Transverse colon (tissue), 4 donors: ENCODE results near the gene RAB8B. TPM values are rescaled to one million over a fixed set of nuclear protein-coding genes. Genes with fewer than 3 reads are reported as not detected.
A peak's percentile ranks its signal among the peaks of the same experiment; 100 is the strongest.

ENCODE experiments used
- DNase-seq: peaks from one replicate; pipeline ENCODE4 v3.0.0-alpha.2; 2019
- H3K27ac ChIP-seq, 4 donors: fragments of 200-600 bp; sonication (generic); 2 replicates each; pipeline ENCODE4 v1.5.1; 2016 to 2018; ENCODE audit warnings: inconsistent platforms in 4 of 4
- H3K27me3 ChIP-seq: fragments of 200-600 bp; sonication (generic); 2 replicates; pipeline ENCODE4 v1.5.1; 2017; ENCODE audit warnings: inconsistent platforms
- H3K36me3 ChIP-seq, 4 donors: fragments of 200-600 bp; sonication (generic); 2 replicates each; pipeline ENCODE4 v1.5.1; 2017 to 2019; ENCODE audit warnings: inconsistent platforms in 4 of 4
- H3K4me1 ChIP-seq, 4 donors: fragments of 200-600 bp; sonication (generic); 2 replicates each; pipeline ENCODE4 v1.5.1; 2017 to 2020; ENCODE audit warnings: inconsistent platforms in 4 of 4
- H3K4me3 ChIP-seq, 4 donors: fragments of 200-600 bp; sonication (generic); 1 replicate in 1 of 4; 2 replicates in 3 of 4; pipeline versions ENCODE4 v1.5.1 to v1.6.1; 2017 to 2019; ENCODE audit warnings: inconsistent platforms in 4 of 4
- H3K9me3 ChIP-seq, 2 donors: fragments of 200-600 bp; sonication (generic); 2 replicates each; pipeline ENCODE4 v1.5.1; 2017 to 2019; ENCODE audit warnings: inconsistent platforms in 2 of 2
- EP300 ChIP-seq: sonication (generic); formaldehyde crosslinking; IDR thresholded peaks from one replicate; pipeline ENCODE4 v1.6.1; 2017; ENCODE audit warnings: antibody characterized with exemption, low read depth
- POLR2A ChIP-seq: fragments of 450-650 bp; IDR thresholded peaks from one replicate; pipeline ENCODE4 v1.6.1; 2016; ENCODE audit warnings: antibody characterized with exemption, mild to moderate bottlenecking, moderate library complexity
- POLR2AphosphoS5 ChIP-seq, 3 donors: sonication (generic); formaldehyde crosslinking; IDR thresholded peaks; one replicate each; pipeline ENCODE4 v1.6.1; 2016; ENCODE audit warnings: antibody characterized with exemption in 3 of 3
- WGBS, 2 donors: methylation state at CpG; one replicate each; pipeline ENCODE4 v1.1.5; 2018; ENCODE audit warnings: low coverage in 1 of 2; 5-methylcytosine and 5-hydroxymethylcytosine counted together
- in situ Hi-C, 4 donors: fragments of 200-750 bp; cut with MboI; loops; one replicate each; pipeline versions ENCODE4 v1.15.0 to v1.15.1; 2017; ENCODE audit warnings: low sequenced_read_pairs in 3 of 4, low pct_ligation_motif_present in 1 of 4, low pct_unique_long_range_greater_than_20kb in 1 of 4
- intact Hi-C: fragments of 100-400 bp; cut with DNase I; formaldehyde crosslinking; loops from one replicate; pipeline ENCODE4 v1.15.1; 2023; ENCODE audit warnings: low total_unique reads
- total RNA-seq, 4 donors: library from RNA; depleted of rRNA; stranded (reverse); fragments of >200 nt; gene quantifications; one replicate each; pipeline ENCODE4 v1.1.0, GENCODE V29; 2016
- TF ChIP-seq, protein P1 (sequence below), 5 experiments: fragments of 200-600 bp in 3 of 5; fragments of 450-650 bp in 2 of 5; sonication (generic) in 3 of 5; IDR thresholded peaks; 1 replicate in 2 of 5; 2 replicates in 3 of 5; pipeline ENCODE4 v1.5.1; 2016 to 2017; ENCODE audit warnings: antibody characterized with exemption in 5 of 5, inconsistent platforms in 3 of 5, mild to moderate bottlenecking in 2 of 5, moderate library complexity in 1 of 5

The RAB8B gene
- 10 to 100 TPM in 2 of 4 donors, 1 to 10 TPM in 2; 3.2 to 25.4 (median 9.5) TPM for total RNA-seq

- TF ChIP-seq POLR2A: peak; percentile 78
- TF ChIP-seq, protein P1, sequence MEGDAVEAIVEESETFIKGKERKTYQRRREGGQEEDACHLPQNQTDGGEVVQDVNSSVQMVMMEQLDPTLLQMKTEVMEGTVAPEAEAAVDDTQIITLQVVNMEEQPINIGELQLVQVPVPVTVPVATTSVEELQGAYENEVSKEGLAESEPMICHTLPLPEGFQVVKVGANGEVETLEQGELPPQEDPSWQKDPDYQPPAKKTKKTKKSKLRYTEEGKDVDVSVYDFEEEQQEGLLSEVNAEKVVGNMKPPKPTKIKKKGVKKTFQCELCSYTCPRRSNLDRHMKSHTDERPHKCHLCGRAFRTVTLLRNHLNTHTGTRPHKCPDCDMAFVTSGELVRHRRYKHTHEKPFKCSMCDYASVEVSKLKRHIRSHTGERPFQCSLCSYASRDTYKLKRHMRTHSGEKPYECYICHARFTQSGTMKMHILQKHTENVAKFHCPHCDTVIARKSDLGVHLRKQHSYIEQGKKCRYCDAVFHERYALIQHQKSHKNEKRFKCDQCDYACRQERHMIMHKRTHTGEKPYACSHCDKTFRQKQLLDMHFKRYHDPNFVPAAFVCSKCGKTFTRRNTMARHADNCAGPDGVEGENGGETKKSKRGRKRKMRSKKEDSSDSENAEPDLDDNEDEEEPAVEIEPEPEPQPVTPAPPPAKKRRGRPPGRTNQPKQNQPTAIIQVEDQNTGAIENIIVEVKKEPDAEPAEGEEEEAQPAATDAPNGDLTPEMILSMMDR (IDR thresholded peaks at IDR 0.05): no peak
- peak; percentile 88 to 94 (median 94) for TF ChIP-seq POLR2AphosphoS5 (IDR thresholded peaks at IDR 0.05)
- Histone ChIP-seq H3K4me3 (peak within 1 kb of the TSS; percentile 79 to 98 (median 85)), H3K27ac (peak within 1 kb of the TSS; percentile 85 to 92 (median 90)), H3K27me3 (no peaks in the 10 kb centered on the region), H3K9me3 (no peaks in the 10 kb centered on the region), H3K36me3 (no peaks in the 10 kb centered on the region), H3K4me1 (peaks cover 0 to 33% (median 23%) of the 10 kb centered on the region in 4 donors)
- DNase-seq: peak; percentile 99
- 1% methylated on average over 40 of the region's 77 CpGs; no CpG with 5 or more reads in 1 of the 2 donors for WGBS, 2 donors
- intact Hi-C loops (no loop called here), in situ Hi-C loops (no loop called here)
These were observed at the start of gene RAB8B for GRCh38 chr15:63188926-63189871. RAB8B (plus strand) TSS chr15:63189606; CDS start chr15:63189625, 19 bp downstream.

DNA sequence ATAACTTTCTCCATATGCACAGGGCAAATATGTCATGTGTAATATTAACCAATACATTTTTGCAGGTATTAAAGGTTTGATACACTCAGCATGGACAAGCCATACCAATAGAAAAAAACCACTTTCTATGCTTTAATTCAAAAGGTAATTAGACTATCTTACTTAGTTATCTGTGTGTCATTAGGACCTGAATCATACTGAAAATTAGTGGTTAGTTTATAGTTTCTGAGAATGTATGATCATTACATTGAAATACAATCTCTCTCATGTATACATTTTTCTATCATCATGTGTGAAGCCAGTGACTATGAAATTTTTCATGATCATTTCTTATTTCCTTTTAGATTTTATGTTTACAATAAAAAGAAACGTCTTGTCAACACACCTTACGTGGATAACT lies 48.5 kb upstream of the RAB8B start:
- no peak overlapping the region for H3K27ac ChIP-seq
- DNase-seq: no peak
- 80 to 85% methylated on average over 2 of the region's 2 CpGs for WGBS, 2 donors

DNA sequence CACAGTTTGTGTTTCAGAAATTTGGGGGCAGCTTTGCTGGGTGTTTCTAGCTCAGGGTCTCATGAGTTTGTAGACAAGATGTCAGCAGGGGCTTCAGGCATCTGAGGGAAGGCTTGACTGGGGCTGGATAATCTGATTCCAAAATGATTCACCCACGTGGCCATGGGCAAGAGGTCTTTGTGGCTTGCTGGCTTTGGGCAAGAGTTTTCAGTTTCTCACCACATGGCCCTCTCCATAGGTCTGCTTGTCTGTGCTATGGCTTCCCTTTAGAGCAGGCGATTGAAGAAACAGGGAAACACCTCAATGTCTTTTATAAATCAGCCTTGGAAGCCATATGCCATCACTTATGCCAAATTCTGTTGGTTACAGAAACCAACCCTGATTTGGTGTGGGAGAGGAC lies 44.0 kb upstream of the RAB8B start:
- 89 to 100% methylated on average over 1 to 2 of the region's 2 CpGs for WGBS, 2 donors
- Histone ChIP-seq H3K27ac (no peak overlapping the region), H3K27me3 (no peaks in the 10 kb centered on the region), H3K9me3 (no peaks in the 10 kb centered on the region), H3K36me3 (peaks cover 0 to 31% (median 2%) of the 10 kb centered on the region in 4 donors), H3K4me1 (no peaks in the 10 kb centered on the region), H3K4me3 (no peak overlapping the region)
- TF ChIP-seq POLR2A (no peak), POLR2AphosphoS5 (IDR thresholded peaks at IDR 0.05) (no peak), EP300 (no peak)
- TF ChIP-seq, protein P1 (IDR thresholded peaks at IDR 0.05): no peak
- DNase-seq: no peak
- in situ Hi-C loops: no loop called here
- intact Hi-C loops: no loop called here

More for the DNA sequence above, 48.5 kb upstream of the RAB8B start:
- in situ Hi-C loops (no loop called here), intact Hi-C loops (no loop called here)
- no peak overlapping the region for H3K4me3 ChIP-seq
- H3K36me3 ChIP-seq: peaks cover 0 to 6% (median 0%) of the 10 kb centered on the region in 4 donors
- no peaks in the 10 kb centered on the region for H3K9me3 ChIP-seq
- H3K4me1 ChIP-seq: no peaks in the 10 kb centered on the region
- TF ChIP-seq, protein P1 (IDR thresholded peaks at IDR 0.05): no peak
- TF ChIP-seq POLR2AphosphoS5 (IDR thresholded peaks at IDR 0.05): no peak
- TF ChIP-seq EP300: no peak
- TF ChIP-seq POLR2A: no peak
- H3K27me3 ChIP-seq: no peaks in the 10 kb centered on the region

DNA sequence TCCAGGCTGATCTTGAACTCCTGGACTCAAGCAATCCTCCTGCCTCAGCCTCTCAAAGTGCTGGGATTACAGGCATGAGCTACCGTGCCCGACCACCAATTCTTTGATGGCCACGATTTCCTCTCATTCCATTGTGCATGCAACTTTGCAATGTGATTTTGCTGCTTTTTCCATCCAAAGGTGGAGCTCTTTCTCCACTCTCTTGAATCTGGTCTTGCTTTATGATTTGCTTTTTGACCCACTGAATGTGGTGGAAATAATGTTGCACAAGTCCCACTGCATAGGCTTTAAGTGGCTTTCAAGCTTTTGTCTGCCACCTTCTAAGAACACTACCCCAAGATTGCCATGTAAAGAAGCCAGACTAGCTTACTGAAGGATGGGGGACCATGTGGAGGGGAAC lies 42.7 kb upstream of the RAB8B start:
- Histone ChIP-seq H3K36me3 (peaks cover 0 to 25% (median 2%) of the 10 kb centered on the region in 4 donors), H3K9me3 (no peaks in the 10 kb centered on the region), H3K4me3 (no peak overlapping the region), H3K27ac (no peak overlapping the region), H3K27me3 (no peaks in the 10 kb centered on the region), H3K4me1 (no peaks in the 10 kb centered on the region)
- no peak for DNase-seq
- 50 to 83% methylated on average over 1 to 3 of the region's 3 CpGs for WGBS, 2 donors
- in situ Hi-C loops (no loop called here), intact Hi-C loops (no loop called here)
- TF ChIP-seq POLR2AphosphoS5 (IDR thresholded peaks at IDR 0.05) (no peak), EP300 (no peak), POLR2A (no peak)
- TF ChIP-seq, protein P1 (IDR thresholded peaks at IDR 0.05): no peak
